GM12878 (cell line): ENCODE data around the gene CASTOR1. TPM values are rescaled to one million over a fixed set of nuclear protein-coding genes. Genes with fewer than 3 reads are reported as not detected.

Experiments used
- ATAC-seq: fragments of 200-7000 bp; cut with Tn5 transposase; 3 replicates; pipeline ENCODE4 v1.9.1; 2020; ENCODE audit warnings: mild to moderate bottlenecking, moderate library complexity
- BruUV-seq: library from RNA; stranded (reverse); fragments of 400-500 nt; replicated peaks from 2 replicates; lab custom pipeline; 2021; lab: Mats Ljungman, UMichigan
- CTCF ChIA-PET: fragments of 300-600 bp; sonication (Branson Sonifier 250); formaldehyde crosslinking; extraction: SDS; loops from one replicate; lab custom pipeline; 2021; ENCODE audit warnings: inconsistent platforms; lab: Yijun Ruan, JAX
- POLR2A ChIA-PET: fragments of 350-600 bp; formaldehyde crosslinking; extraction: SDS; loops from one replicate; lab custom pipeline; 2021; ENCODE audit warnings: inconsistent platforms; lab: Charles Lee
- RAD21 ChIA-PET: fragments of 300-600 bp; sonication (Branson Sonifier 250); formaldehyde crosslinking; loops from one replicate; lab custom pipeline; 2023; ENCODE audit warnings: antibody characterized with exemption; ENCODE audit not compliant: unreplicated experiment; lab: Charles Lee
- SMC1A ChIA-PET: fragments of 300-600 bp; sonication (Branson Sonifier 250); formaldehyde crosslinking; loops from one replicate; lab custom pipeline; 2023; ENCODE audit not compliant: unreplicated experiment, uncharacterized antibody; lab: Charles Lee
- DNase-seq: peaks from one replicate; pipeline ENCODE4 v3.0.0-alpha.2; 2011; ENCODE audit warnings: low read depth, low spot score
- FAIRE-seq: peaks from 3 replicates; lab custom pipeline; 2011; peaks lifted over from hg19 to GRCh38; lab: Jason Lieb, UNC
- H2AFZ ChIP-seq: 2 replicates; pipeline ENCODE4 v1.6.0; 2011; ENCODE audit warnings: low read depth, low read length, control low read depth; ENCODE audit not compliant: control insufficient read depth
- H3K27ac ChIP-seq: 2 replicates; pipeline ENCODE4 v1.5.1; 2011; ENCODE audit warnings: control low read depth; ENCODE audit not compliant: control insufficient read depth, insufficient read depth
- H3K27me3 ChIP-seq, 2 experiments: replicated peaks in 1 of 2; 2 replicates each; pipeline versions ENCODE4 v1.6.0 to v1.6.1; 2011; ENCODE audit warnings: low read length in 1 of 2; ENCODE audit not compliant: control insufficient read depth in 2 of 2, insufficient read depth in 2 of 2
- H3K36me3 ChIP-seq, 2 experiments: 2 replicates each; pipeline ENCODE4 v1.5.1; 2011; ENCODE audit warnings: low read length in 1 of 2; ENCODE audit not compliant: control insufficient read depth in 2 of 2, insufficient read depth in 2 of 2
- H3K4me1 ChIP-seq: 2 replicates; pipeline ENCODE4 v1.6.1; 2011; ENCODE audit warnings: mild to moderate bottlenecking, low read length, moderate library complexity, mixed read lengths; ENCODE audit not compliant: control insufficient read depth, insufficient read depth
- H3K4me2 ChIP-seq: 2 replicates; pipeline ENCODE4 v1.6.0; 2011; ENCODE audit warnings: control low read depth; ENCODE audit not compliant: control insufficient read depth, insufficient read depth
- H3K4me3 ChIP-seq: fragments of 200-600 bp; sonication (generic); 2 replicates; pipeline ENCODE4 v1.5.1; 2016
- H3K79me2 ChIP-seq: 2 replicates; pipeline ENCODE4 v1.6.0; 2011; ENCODE audit warnings: low read length; ENCODE audit not compliant: control insufficient read depth, insufficient read depth
- H3K9ac ChIP-seq: 2 replicates; pipeline ENCODE4 v1.8.0; 2011; ENCODE audit warnings: low read length, control low read depth, mixed read lengths; ENCODE audit not compliant: control insufficient read depth, insufficient read depth
- H3K9me3 ChIP-seq: replicated peaks from 3 replicates; pipeline ENCODE4 v1.5.1; 2011; ENCODE audit warnings: mild to moderate bottlenecking, low read length; ENCODE audit not compliant: control insufficient read depth, insufficient read depth
- H4K20me1 ChIP-seq: 2 replicates; pipeline ENCODE4 v1.6.0; 2011; ENCODE audit not compliant: control insufficient read depth, insufficient read depth
- BRCA1 ChIP-seq: IDR thresholded peaks from 2 replicates; pipeline ENCODE4 v1.6.1; 2011; ENCODE audit warnings: low read depth, low read length, improper control_type of control experiment
- CEBPB ChIP-seq, 2 experiments: fragments of 150-350 bp in 1 of 2; IDR thresholded peaks; 2 replicates each; pipeline ENCODE4 v1.6.1; 2012 to 2014; ENCODE audit warnings: low read depth in 2 of 2, low read length in 2 of 2, borderline replicate concordance in 1 of 2, inconsistent platforms in 1 of 2
- EP300 ChIP-seq, 2 experiments: fragments of 150-350 bp in 1 of 2; IDR thresholded peaks; 2 replicates each; pipeline ENCODE4 v1.6.1; 2011 to 2012; ENCODE audit warnings: low read depth in 2 of 2, low read length in 2 of 2, borderline replicate concordance in 1 of 2, improper control_type of control experiment in 1 of 2, inconsistent platforms in 1 of 2; ENCODE audit not compliant: control insufficient read depth in 1 of 2
- ETV6 ChIP-seq, 2 experiments: fragments of 450-650 bp in 1 of 2; IDR thresholded peaks in 1 of 2; conservative IDR thresholded peaks in 1 of 2; 2 replicates each; pipeline ENCODE4 v1.6.1; 2014; ENCODE audit warnings: antibody characterized with exemption in 1 of 2, borderline replicate concordance in 1 of 2, low read depth in 1 of 2, mild to moderate bottlenecking in 1 of 2, moderate library complexity in 1 of 2
- HSF1 ChIP-seq: fragments of 150-350 bp; IDR thresholded peaks from 2 replicates; pipeline ENCODE4 v1.6.1; 2014; ENCODE audit warnings: mild to moderate bottlenecking, low read depth, low read length
- IRF3 ChIP-seq: fragments of 450-650 bp; IDR thresholded peaks from 2 replicates; pipeline ENCODE4 v1.6.1; 2014; ENCODE audit warnings: mild to moderate bottlenecking
- NRF1 ChIP-seq: conservative IDR thresholded peaks from 2 replicates; pipeline ENCODE4 v1.6.1; 2011; ENCODE audit warnings: mild to moderate bottlenecking, low read depth, low read length, improper control_type of control experiment
- POLR2A ChIP-seq: IDR thresholded peaks from 2 replicates; pipeline ENCODE4 v1.6.1; 2011; ENCODE audit warnings: low read depth, mild to moderate bottlenecking, low read length
- SP1 ChIP-seq: IDR thresholded peaks from one replicate; pipeline ENCODE4 v1.6.1; 2011; ENCODE audit warnings: low read depth, low read length
- SUZ12 ChIP-seq: fragments of 200-600 bp; sonication (generic); IDR thresholded peaks from one replicate; pipeline ENCODE4 v1.6.1; 2018; ENCODE audit warnings: antibody characterized with exemption, mild to moderate bottlenecking; ENCODE audit not compliant: unreplicated experiment
- YY1 ChIP-seq: IDR thresholded peaks from 2 replicates; pipeline ENCODE4 v1.6.1; 2011; ENCODE audit warnings: low read depth, mild to moderate bottlenecking, low read length
- ZNF687 ChIP-seq: fragments of 450-650 bp; IDR thresholded peaks from 2 replicates; pipeline ENCODE4 v1.6.1; 2017; ENCODE audit warnings: mild to moderate bottlenecking, moderate library complexity
- ZSCAN29 ChIP-seq: fragments of 450-650 bp; IDR thresholded peaks from 2 replicates; pipeline ENCODE4 v1.6.1; 2017; ENCODE audit warnings: mild to moderate bottlenecking, moderate library complexity
- WGBS: methylation state at CpG from one replicate; pipeline ENCODE4 v1.1.6; 2016; ENCODE audit warnings: low lambda C conversion rate; ENCODE audit not compliant: insufficient replicate concordance, insufficient coverage; ENCODE audit errors: missing lambda C conversion rate; 5-methylcytosine and 5-hydroxymethylcytosine counted together
- in situ Hi-C: fragments of 300-500 bp; cut with MboI; formaldehyde crosslinking; loops from 9 replicates; pipeline ENCODE4 v1.14.3; 2018; ENCODE audit warnings: mixed read lengths
- intact Hi-C: fragments of 100-400 bp; cut with micrococcal nuclease; formaldehyde crosslinking; loops from one replicate; pipeline ENCODE4 v1.14.2; 2022; ENCODE audit not compliant: unreplicated experiment
- polyA plus RNA-seq, 11 experiments: library from polyadenylated mRNA; depleted of rRNA in 4 of 11; unstranded in 6 of 11; stranded (reverse) in 5 of 11; fragments of >200 nt; fragmentation: Nextera tagmentation in 4 of 11; fragmentation: Illumina TruSeq in 1 of 11; extraction: Ambion mirVana in 4 of 11; extraction: Trizol in 1 of 11; gene quantifications; 1 replicate in 1 of 11; 2 replicates in 10 of 11; pipeline versions ENCODE4 v1.2.1 to v1.2.3, GENCODE V29; 2011 to 2016; ENCODE audit warnings: inconsistent platforms in 2 of 11, missing spikeins in 2 of 11, low read depth in 1 of 11
- total RNA-seq, 4 experiments: library from RNA; depleted of rRNA in 3 of 4; stranded (reverse); fragments of >200 nt in 3 of 4; fragmentation: Illumina TruSeq in 1 of 4; extraction: Trizol in 1 of 4; gene quantifications; 2 replicates each; pipeline versions ENCODE4 v1.2.1 to v1.2.3, GENCODE V29; 2013 to 2021
- TF ChIP-seq, protein P1 (sequence below), 3 experiments: IDR thresholded peaks in 2 of 3; conservative IDR thresholded peaks in 1 of 3; 2 replicates each; pipeline ENCODE4 v1.5.1; 2011; ENCODE audit warnings: low read depth in 3 of 3, low read length in 3 of 3, mild to moderate bottlenecking in 3 of 3, control low read depth in 2 of 3, moderate library complexity in 2 of 3, inconsistent platforms in 1 of 3, mixed read lengths in 1 of 3; ENCODE audit not compliant: control insufficient read depth in 2 of 3, insufficient read depth in 1 of 3; ENCODE audit errors: extremely low read depth in 1 of 3

CASTOR1 gene
- total and polyA plus RNA-seq, 10 of the 15 experiments (the other 5 are each of a cell fraction or from before 2014, with no cell fraction given) = 0.31 to 9.1 (median 3.3) TPM

- Histone ChIP-seq H2AFZ (no peak overlapping the region; the same call in 1 of the 2 replicates), H3K27ac (peak overlapping the region; percentile 96), H3K79me2 (peaks cover 55% of the 10 kb centered on the region), H4K20me1 (no peaks in the 10 kb centered on the region), H3K4me3 (peak overlapping the region; percentile 51), H3K9ac (peak overlapping the region; percentile 82), H3K27me3 (no peaks in the 10 kb centered on the region), H3K4me2 (peak overlapping the region; percentile 99), H3K9me3 (no peaks in the 10 kb centered on the region), H3K36me3 (peaks cover 16 to 19% of the 10 kb centered on the region in 2 experiments; a peak in 3 of 4 replicates), H3K4me1 (peaks cover 85% of the 10 kb centered on the region)
- CTCF ChIA-PET = interaction anchor here (1.1 to 18.4 kb wide), 3 partner anchors 9 to 22 kb away, joined by 5 to 177 read pairs (median 12); partner anchors contain the start of genes CASTOR1 and TBC1D10A
- SMC1A ChIA-PET = interaction anchor here (0.7 to 9.7 kb wide), 5 partner anchors 10 to 119 kb away, joined by 3 to 92 read pairs (median 10); partner anchors contain the start of genes CASTOR1 and TBC1D10A
- 0% methylated on average over 4 of the region's 4 CpGs for whole genome bisulfite sequencing
- no TSS peak for BruUV-seq
- POLR2A ChIA-PET = interaction anchor here (0.8 to 16.1 kb wide), 3 partner anchors 9 to 52 kb away, joined by 3 to 198 read pairs (median 6); partner anchors contain the start of genes CCDC157, SF3A1 and TBC1D10A
- ATAC-seq (peak; percentile 63), DNase-seq (peak; percentile 59), FAIRE-seq (peak; percentile 41)
- RAD21 ChIA-PET = interaction anchor here (1.4 to 8.2 kb wide), 5 partner anchors 8 to 51 kb away, joined by 4 to 88 read pairs (median 8); partner anchors contain the start of genes CASTOR1, CCDC157, SF3A1 and TBC1D10A
- intact Hi-C loops = no loop called here
- in situ Hi-C loops = no loop called here
- no peak for TF ChIP-seq BRCA1
- TF ChIP-seq SUZ12 = no peak
- TF ChIP-seq HSF1 = no peak
- no peak for TF ChIP-seq EP300 (IDR thresholded peaks at IDR 0.05; ENCODE audit: borderline replicate concordance in 1 of 2, control insufficient read depth in 1 of 2, low read depth in 2 of 2, low read length in 2 of 2)
- peak; percentile 74 for TF ChIP-seq POLR2A
- TF ChIP-seq SP1 = peak; percentile 10
- TF ChIP-seq, protein P1, sequence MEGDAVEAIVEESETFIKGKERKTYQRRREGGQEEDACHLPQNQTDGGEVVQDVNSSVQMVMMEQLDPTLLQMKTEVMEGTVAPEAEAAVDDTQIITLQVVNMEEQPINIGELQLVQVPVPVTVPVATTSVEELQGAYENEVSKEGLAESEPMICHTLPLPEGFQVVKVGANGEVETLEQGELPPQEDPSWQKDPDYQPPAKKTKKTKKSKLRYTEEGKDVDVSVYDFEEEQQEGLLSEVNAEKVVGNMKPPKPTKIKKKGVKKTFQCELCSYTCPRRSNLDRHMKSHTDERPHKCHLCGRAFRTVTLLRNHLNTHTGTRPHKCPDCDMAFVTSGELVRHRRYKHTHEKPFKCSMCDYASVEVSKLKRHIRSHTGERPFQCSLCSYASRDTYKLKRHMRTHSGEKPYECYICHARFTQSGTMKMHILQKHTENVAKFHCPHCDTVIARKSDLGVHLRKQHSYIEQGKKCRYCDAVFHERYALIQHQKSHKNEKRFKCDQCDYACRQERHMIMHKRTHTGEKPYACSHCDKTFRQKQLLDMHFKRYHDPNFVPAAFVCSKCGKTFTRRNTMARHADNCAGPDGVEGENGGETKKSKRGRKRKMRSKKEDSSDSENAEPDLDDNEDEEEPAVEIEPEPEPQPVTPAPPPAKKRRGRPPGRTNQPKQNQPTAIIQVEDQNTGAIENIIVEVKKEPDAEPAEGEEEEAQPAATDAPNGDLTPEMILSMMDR (IDR thresholded peaks at IDR 0.05 in 2 of 3, conservative IDR thresholded peaks at IDR 0.05 in 1 of 3; ENCODE audit: control insufficient read depth in 2 of 3, extremely low read depth in 1 of 3, insufficient read depth in 1 of 3, low read depth in 3 of 3, low read length in 3 of 3) = no peak
- no peak for TF ChIP-seq IRF3
- no peak for TF ChIP-seq NRF1
- TF ChIP-seq ETV6 (conservative IDR thresholded peaks at IDR 0.05 in 1 of 2, IDR thresholded peaks at IDR 0.05 in 1 of 2; ENCODE audit: borderline replicate concordance in 1 of 2, low read depth in 1 of 2) = peak in 1 of 2 experiments; percentile 78; a peak in 2 of 4 replicates
- 0 out of 2 replicates have a peak, but pooled peaks have one; percentile 27 for TF ChIP-seq ZNF687
- TF ChIP-seq YY1 = peak; percentile 34; the same call in 1 of the 2 replicates
- no peak for TF ChIP-seq CEBPB (IDR thresholded peaks at IDR 0.05; ENCODE audit: borderline replicate concordance in 1 of 2, low read depth in 2 of 2, low read length in 2 of 2)
- no peak for TF ChIP-seq ZSCAN29
Observed at GRCh38 chr22:30305519-30305905, 16.2 kb upstream of the CASTOR1 start.
